HG02571 (cell line): ENCODE results near the gene ODF2.
"Not testable (repeated sequence)": the region's sequence is repeated elsewhere in the genome, so short reads cannot be mapped to it uniquely, and the experiment has no call there.

Experiments used
- ATAC-seq: cut with Tn5 transposase; IDR thresholded peaks from one replicate; pipeline ENCODE4 v1.9.1; 2021; ENCODE audit warnings: mild to moderate bottlenecking, moderate library complexity; ENCODE audit not compliant: unreplicated experiment

The ODF2 gene

GRCh38 chr9:128423356-128423755 is 32.5 kb upstream of the ODF2 start:
- not testable (repeated sequence) for ATAC-seq

GRCh38 chr9:128424268-128424780 is 31.5 kb upstream of the ODF2 start:
- no peak for ATAC-seq

- no peak for ATAC-seq
Measured at GRCh38 chr9:128428644-128429512, 26.9 kb upstream of the ODF2 start.

GRCh38 chr9:128429513-128430086 is 26.2 kb upstream of the ODF2 start:
- ATAC-seq = no peak

GRCh38 chr9:128431207-128431606 is 24.6 kb upstream of the ODF2 start:
- no peak for ATAC-seq

GRCh38 chr9:128434340-128434739 is 21.5 kb upstream of the ODF2 start:
- ATAC-seq = no peak

- ATAC-seq = no peak
Measured at GRCh38 chr9:128435611-128436010, 20.2 kb upstream of the ODF2 start.

- ATAC-seq = peak; percentile 74
Measured at GRCh38 chr9:128438343-128439109, 17.3 kb upstream of the ODF2 start.

- ATAC-seq = no peak
Measured at GRCh38 chr9:128439273-128439672, 16.5 kb upstream of the ODF2 start.

- no peak for ATAC-seq
Measured at GRCh38 chr9:128442150-128442549, 13.7 kb upstream of the ODF2 start.

GRCh38 chr9:128446505-128446904 is 9.3 kb upstream of the ODF2 start:
- ATAC-seq = not testable (repeated sequence)

GRCh38 chr9:128448746-128449145 is 7.1 kb upstream of the ODF2 start:
- ATAC-seq = no peak

- no peak for ATAC-seq
Measured at GRCh38 chr9:128454991-128455390, 815 bp upstream of the ODF2 start.

- ATAC-seq = peak; percentile 46
Measured at GRCh38 chr9:128456613-128457061, 831 bp downstream of the ODF2 start.

GRCh38 chr9:128457207-128457606 is 1.4 kb downstream of the ODF2 start:
- ATAC-seq = no peak

GRCh38 chr9:128459011-128459410 is 3.2 kb downstream of the ODF2 start:
- ATAC-seq = no peak

- ATAC-seq = no peak
Measured at GRCh38 chr9:128469070-128469469, 13.3 kb downstream of the ODF2 start.

GRCh38 chr9:128470560-128470959 is 14.8 kb downstream of the ODF2 start:
- no peak for ATAC-seq

- no peak for ATAC-seq
Measured at GRCh38 chr9:128473104-128473503, 17.3 kb downstream of the ODF2 start.

GRCh38 chr9:128475867-128476266 is 20.1 kb downstream of the ODF2 start:
- ATAC-seq = no peak

- no peak for ATAC-seq
Measured at GRCh38 chr9:128479262-128479661, 23.5 kb downstream of the ODF2 start.
